ENCODE results near the gene DDX39B. TPM values are rescaled to one million over a fixed set of nuclear protein-coding genes. Genes with fewer than 3 reads are reported as not detected.

Gene DDX39B
- total and polyA plus RNA-seq, 2 of the 8 experiments (the other 6 are each of a cell fraction or from before 2014, with no cell fraction given): 780 to 1,164 TPM

- no peak overlapping the region; the same call in 1 of the 2 replicates for H2BK5ac ChIP-seq (ENCODE audit: low read depth, low read length)
- H3K14ac ChIP-seq (ENCODE audit: insufficient read length): no peak overlapping the region
- H3K4me2 ChIP-seq (ENCODE audit: insufficient read depth in 1 of 2, low read depth in 2 of 2, low read length in 2 of 2): no peak overlapping the region; a peak in 1 of 4 replicates
- no peak overlapping the region for H3K4me3 ChIP-seq (ENCODE audit: extremely low read depth in 1 of 4, insufficient read depth in 2 of 4, low read depth in 3 of 4, low read length in 4 of 4)
- H2BK120ac ChIP-seq (replicated peaks; ENCODE audit: low read depth, low read length): no peak overlapping the region
- 0 out of 2 replicates have a peak overlapping the region, but pooled peaks have one; percentile 23 for H2BK12ac ChIP-seq (ENCODE audit: low read depth, low read length)
- H3K9me3 ChIP-seq (ENCODE audit: insufficient read depth in 2 of 2, low read depth in 1 of 2, low read length in 1 of 2): no peaks in the 10 kb centered on the region
- no peak overlapping the region for H4K8ac ChIP-seq (ENCODE audit: extremely low read depth, insufficient read depth, low read length)
- H2BK20ac ChIP-seq (ENCODE audit: low read length): no peak overlapping the region
- H3K79me2 ChIP-seq (ENCODE audit: control insufficient read depth in 1 of 2, insufficient read depth in 2 of 2, low read length in 2 of 2): no peaks in the 10 kb centered on the region
- ChIA-PET CTCF (ENCODE audit: partially characterized antibody) (interaction anchor here (0.8 to 4.9 kb wide), 8 partner anchors 12 to 29 kb away, joined by 3 to 47 read pairs (median 5); partner anchors contain the start of genes LST1, LTB and NCR3), POLR2A (ENCODE audit: partially characterized antibody) (interaction anchor here (0.7 to 5.5 kb wide), 6 partner anchors 10 to 85 kb away, joined by 3 to 27 read pairs (median 6); partner anchors contain the start of genes BAG6 and LTB)
- no peak overlapping the region for H4K5ac ChIP-seq (ENCODE audit: insufficient read length, low read depth, low read length)
- FAIRE-seq (no peak), DNase-seq (ENCODE audit: low read depth in 1 of 2, low spot score in 2 of 2) (no peak)
- H3K18ac ChIP-seq (ENCODE audit: extremely low read depth, low read length): no peak overlapping the region
- H3K56ac ChIP-seq (replicated peaks; ENCODE audit: insufficient read length, low read depth, low read length): no peak overlapping the region
- H3K79me1 ChIP-seq (ENCODE audit: low read depth, low read length): no peaks in the 10 kb centered on the region
- no peak overlapping the region for H4K91ac ChIP-seq (replicated peaks; ENCODE audit: insufficient read length, low read length)
- H3K9ac ChIP-seq (replicated peaks in 1 of 4; ENCODE audit: extremely low read depth in 1 of 4, low read depth in 3 of 4, low read length in 3 of 4): no peak overlapping the region
- no peak overlapping the region; the same call in 1 of the 2 replicates for H2BK15ac ChIP-seq (ENCODE audit: low read length)
- no peaks in the 10 kb centered on the region for H4K20me1 ChIP-seq (replicated peaks in 1 of 2; ENCODE audit: control insufficient read depth in 1 of 2, insufficient read depth in 2 of 2, low read length in 2 of 2)
- H3K4ac ChIP-seq (replicated peaks; ENCODE audit: insufficient read length, low read depth, low read length): no peak overlapping the region
- no peaks in the 10 kb centered on the region; a peak in 2 of 7 replicates for H3K4me1 ChIP-seq (replicated peaks in 1 of 4; ENCODE audit: control insufficient read depth in 3 of 4, insufficient read depth in 4 of 4, low read length in 3 of 4)
- WGBS, 2 experiments (ENCODE audit: extremely low coverage in 1 of 2, insufficient coverage in 1 of 2, insufficient read length in 1 of 2, insufficient replicate concordance in 2 of 2, low coverage in 1 of 2, low lambda C conversion rate in 2 of 2, missing lambda C conversion rate in 1 of 2): 56% methylated on average over 9 of the region's 9 CpGs; no CpG with 5 or more reads in 1 of the 2 experiments
- H2AFZ ChIP-seq (ENCODE audit: low read length): no peak overlapping the region
- no peak overlapping the region for H3K23ac ChIP-seq (ENCODE audit: insufficient read length)
- H3K27me3 ChIP-seq (replicated peaks in 1 of 4; ENCODE audit: control insufficient read depth in 3 of 4, extremely low read depth in 1 of 4, insufficient read depth in 3 of 4, low read length in 3 of 4): no peaks in the 10 kb centered on the region
- no peaks in the 10 kb centered on the region for H3K36me3 ChIP-seq (ENCODE audit: control insufficient read depth in 2 of 4, insufficient read depth in 4 of 4, low read length in 3 of 4)
- no peak overlapping the region for H3K27ac ChIP-seq (ENCODE audit: low read depth, low read length)
- peaks cover 3% of the 10 kb centered on the region; the same call in 1 of the 2 replicates for H3K23me2 ChIP-seq (ENCODE audit: low read depth, low read length)
- no peak overlapping the region for H2AK5ac ChIP-seq (ENCODE audit: low read depth, low read length)
- no peak for TF ChIP-seq KDM5A (IDR thresholded peaks at IDR 0.05; ENCODE audit: low read length)
- TF ChIP-seq POLR2A (IDR thresholded peaks at IDR 0.05; ENCODE audit: control extremely low read depth in 1 of 2, low read depth in 2 of 2, low read length in 2 of 2): no peak
- no peak for TF ChIP-seq RXRA (IDR thresholded peaks at IDR 0.05; ENCODE audit: insufficient read depth, low read depth, low read length)
- no peak for TF ChIP-seq JUND (IDR thresholded peaks at IDR 0.05; ENCODE audit: low read length)
- no peak for TF ChIP-seq ASH2L (IDR thresholded peaks at IDR 0.05; ENCODE audit: low read length)
- TF ChIP-seq SIX5 (IDR thresholded peaks at IDR 0.05; ENCODE audit: low read depth, low read length): no peak
- no peak for TF ChIP-seq BRCA1 (IDR thresholded peaks at IDR 0.05; ENCODE audit: low read depth, low read length)
- no peak for TF ChIP-seq KDM4A (IDR thresholded peaks at IDR 0.05; ENCODE audit: low read depth, low read length, severe bottlenecking)
- TF ChIP-seq CHD1 (IDR thresholded peaks at IDR 0.05; ENCODE audit: low read depth, low read length): no peak
- TF ChIP-seq JUN (IDR thresholded peaks at IDR 0.05; ENCODE audit: low read depth, low read length): no peak
- TF ChIP-seq, protein P1, sequence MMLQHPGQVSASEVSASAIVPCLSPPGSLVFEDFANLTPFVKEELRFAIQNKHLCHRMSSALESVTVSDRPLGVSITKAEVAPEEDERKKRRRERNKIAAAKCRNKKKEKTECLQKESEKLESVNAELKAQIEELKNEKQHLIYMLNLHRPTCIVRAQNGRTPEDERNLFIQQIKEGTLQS (IDR thresholded peaks at IDR 0.05; ENCODE audit: insufficient read depth, low read depth, low read length): no peak
- TF ChIP-seq CBX5 (IDR thresholded peaks at IDR 0.05; ENCODE audit: low read depth, low read length): no peak
These were observed 25.9 kb upstream of the DDX39B start for GRCh38 chr6:31567531-31568370.

All from H1 (cell line).